Stimulated activated naive CD8-positive, alpha-beta T cell treated with anti-CD3 and anti-CD28 coated beads, Interleukin-15, Interleukin-2, amounts not matched to agents 100 U/mL and 50 U/mL, for 24 hours (primary cell): ENCODE measurements around the gene SESN2.

Experiments
- ATAC-seq: fragments of 150-1000 bp; cut with Tn5 transposase; one replicate; pipeline ENCODE4 v1.10.0; 2021
- DNase-seq: peaks from one replicate; pipeline ENCODE4 v3.0.0; 2021

SESN2 gene

DNA sequence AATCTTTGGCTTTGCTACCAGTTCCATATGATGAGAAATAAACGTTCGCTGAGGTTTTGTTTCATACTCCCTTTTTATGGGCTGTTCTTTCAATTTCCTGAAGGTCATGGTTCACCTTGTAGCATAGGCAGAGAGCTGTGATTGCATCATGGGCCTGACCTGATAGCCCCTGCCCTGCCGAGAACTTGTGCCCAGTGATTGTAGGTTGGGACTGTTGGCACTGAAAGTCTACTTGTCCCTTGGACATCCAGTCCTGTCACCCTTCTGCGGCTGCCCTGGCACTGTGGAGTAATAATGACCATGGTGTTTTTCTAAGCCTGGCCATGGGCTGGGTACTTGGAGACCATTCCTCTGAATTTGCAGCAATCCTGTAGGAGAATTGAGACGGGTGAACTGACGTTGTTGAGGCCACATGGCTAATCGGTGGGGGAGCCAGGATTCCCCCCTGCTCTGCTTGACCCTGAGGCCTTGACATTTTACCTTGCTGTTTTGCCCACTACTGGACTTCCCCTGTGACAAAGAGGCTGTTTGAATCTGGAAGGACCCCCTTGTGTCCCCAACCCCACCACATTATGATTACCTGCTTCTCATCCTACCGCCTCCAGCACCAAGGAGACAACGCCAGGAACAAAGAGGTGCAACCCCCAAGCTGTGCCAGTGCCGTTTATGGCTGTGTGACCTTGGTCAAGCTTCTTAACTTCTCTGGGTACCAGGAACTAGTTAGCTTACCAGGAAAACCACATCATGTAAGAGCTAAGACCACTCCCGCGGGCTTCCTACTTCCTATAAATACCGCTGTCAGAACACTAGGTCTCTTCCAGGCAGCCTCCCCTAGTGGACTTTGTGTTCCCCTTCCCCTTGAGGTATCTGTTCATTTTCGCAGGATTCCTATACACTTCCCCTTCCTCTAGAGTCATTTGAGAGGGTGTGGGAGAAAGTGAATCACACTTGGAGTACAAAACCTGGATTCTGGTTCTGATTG is 23.4 kb downstream of the SESN2 start:
- no peak for ATAC-seq
- no peak for DNase-seq

DNA sequence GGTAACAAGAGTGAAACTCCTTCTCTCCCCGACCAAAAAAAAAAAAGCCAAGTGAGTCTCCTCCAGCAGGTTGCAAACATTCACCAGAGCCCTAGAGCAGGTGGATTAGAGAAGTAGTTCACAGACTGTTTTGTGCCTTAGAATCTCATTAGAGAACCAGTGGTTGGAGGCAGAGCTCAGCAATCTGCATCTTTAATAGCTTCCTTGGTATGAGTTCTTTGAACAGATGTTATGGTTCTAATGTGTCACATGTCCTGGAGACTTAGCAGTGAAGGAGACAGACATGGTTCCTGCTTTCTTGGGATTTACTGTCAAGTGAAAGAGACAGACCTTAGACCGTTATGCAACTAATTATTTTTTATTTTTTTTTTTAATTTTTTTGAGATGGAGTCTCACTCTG is 26.8 kb downstream of the SESN2 start:
- DNase-seq (no peak), ATAC-seq (no peak)

DNA sequence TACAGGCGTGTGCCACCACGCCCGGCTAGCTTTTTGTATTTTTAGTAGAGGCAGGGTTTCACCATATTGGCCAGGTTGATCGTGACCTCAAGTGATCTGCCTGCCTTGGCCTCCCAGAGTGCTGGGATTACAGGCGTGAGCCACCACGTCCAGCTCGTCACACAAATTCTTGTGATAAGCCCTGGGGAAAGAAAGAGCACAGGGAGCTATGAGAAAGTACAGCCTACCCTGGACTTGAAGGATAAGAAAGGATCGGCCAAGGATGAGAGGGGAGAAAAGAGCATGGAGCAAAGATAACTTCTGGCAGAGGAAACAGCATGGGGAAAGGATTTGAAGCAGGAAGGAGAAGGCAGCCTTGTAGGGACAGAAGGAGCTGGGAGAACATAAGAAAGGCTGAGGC is 29.2 kb downstream of the SESN2 start:
- DNase-seq (no peak), ATAC-seq (no peak)

DNA sequence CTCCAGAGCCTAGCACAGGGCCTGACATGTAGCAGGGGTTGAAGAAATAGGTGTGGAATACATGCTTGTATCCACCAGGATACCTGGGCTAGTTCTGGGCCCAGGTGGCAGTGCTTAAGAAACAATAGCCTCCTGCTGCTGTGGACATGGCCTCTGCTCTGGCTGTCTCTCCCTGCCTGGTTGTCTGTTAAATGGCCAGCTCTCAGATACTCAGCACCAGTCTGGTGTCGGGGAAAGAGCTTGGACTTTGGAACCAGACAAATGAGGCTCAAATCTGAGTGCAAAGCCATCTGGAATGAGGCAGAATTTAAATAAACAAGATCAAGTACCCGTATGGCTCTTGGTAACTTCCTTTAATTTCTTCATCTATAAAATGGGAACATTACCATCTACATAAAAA is 31.5 kb downstream of the SESN2 start:
- no peak for ATAC-seq
- DNase-seq, result no peak

DNA sequence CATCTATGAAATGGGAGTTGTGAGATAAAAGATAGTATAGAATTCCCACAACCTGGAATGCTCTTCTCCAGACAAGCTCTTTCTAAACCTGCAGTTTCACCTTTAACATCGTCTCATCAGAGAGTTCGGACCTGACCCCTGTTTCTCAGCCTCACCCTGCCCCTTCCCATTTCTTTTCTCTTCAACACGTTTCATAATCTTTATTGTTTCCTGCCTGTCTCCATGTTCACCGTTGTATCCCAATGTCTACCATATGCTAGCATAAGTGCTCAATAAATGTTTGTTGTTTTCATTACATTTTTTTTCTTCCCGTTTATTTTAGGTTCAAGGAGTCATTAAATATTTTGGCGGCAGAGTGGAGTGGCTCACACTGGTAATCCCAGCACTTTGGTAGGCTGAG is 32.4 kb downstream of the SESN2 start:
- DNase-seq (no peak), ATAC-seq (no peak)

DNA sequence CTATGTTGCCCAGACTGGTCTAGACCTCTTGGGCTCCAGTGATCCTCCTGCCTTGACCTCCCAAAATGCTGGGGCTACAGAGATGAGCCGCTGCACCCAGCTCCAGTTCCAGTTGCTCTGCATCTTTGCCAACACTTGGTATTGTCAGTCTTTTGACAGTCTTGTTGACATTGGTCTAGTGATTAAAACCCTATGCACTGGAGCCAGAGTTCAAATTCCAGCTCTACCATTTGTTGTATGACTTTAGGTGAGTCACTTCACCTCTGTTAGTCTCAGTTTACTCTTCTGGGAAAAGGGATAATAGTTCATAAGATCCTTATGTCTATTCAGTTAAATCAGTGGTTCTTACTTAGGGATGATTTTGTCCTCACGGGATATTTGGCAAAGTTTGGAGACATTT is 36.6 kb downstream of the SESN2 start:
- ATAC-seq (no peak), DNase-seq (no peak)

DNA sequence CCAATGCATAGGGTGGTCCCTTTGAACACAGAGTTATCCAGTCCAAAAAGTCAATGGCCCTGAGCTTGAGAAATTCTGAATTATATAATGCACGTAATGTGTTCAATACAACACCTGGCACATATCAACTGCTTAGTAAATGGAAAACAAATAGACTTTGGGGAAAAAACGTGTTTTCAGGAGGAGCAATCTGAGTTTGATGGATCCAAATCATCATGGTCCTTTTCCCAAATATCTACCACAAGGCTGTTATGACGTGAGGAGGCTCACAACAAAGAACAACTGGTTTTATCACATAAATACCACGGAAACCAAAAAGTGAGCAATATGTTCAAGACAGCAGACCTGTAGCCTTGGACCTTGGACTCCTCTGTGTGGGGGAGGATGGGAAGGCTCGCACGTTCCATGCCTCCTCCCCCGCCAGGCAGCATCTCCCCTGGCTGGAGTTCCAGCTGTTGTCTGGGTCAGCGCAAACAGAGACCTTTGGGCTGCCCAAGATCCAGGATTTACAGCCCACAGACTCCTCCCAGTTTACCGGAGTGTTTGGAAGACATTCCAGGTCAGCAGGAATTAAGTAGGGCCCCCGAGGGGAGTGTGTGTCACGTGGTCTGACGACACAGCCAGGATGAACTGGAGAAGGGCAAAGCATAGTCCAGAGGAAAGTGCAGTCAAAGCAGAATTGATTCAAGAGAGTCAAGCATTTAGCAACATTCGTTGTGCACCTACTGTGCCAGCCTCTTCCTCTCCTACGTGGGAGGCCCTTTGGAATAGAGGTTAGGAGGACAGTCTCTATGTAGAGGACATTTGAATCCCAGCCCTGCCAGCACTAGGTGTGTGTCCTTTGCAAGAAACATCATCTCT is 37.3 kb downstream of the SESN2 start:
- ATAC-seq (no peak), DNase-seq (no peak)

DNA sequence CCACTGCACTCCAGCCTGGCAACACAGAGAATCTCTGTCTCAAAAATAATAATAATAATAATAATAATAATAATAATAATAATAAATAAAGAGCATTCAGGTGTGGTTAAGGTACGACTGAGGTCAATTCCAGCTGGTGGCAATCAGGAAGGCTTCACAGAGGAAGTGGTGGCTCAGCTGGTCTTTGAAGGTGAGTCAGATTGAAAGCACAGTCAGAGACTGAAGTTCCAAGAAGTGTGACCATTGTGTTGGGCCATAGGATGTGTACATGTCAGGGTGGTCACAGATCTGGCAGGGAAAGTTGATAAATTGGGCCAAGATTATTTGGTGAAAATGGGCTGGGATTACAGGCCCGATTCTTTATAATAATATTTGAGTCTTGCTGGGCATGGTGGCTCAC is 38.5 kb downstream of the SESN2 start:
- ATAC-seq (peak; percentile 52), DNase-seq (peak; percentile 10)

DNA sequence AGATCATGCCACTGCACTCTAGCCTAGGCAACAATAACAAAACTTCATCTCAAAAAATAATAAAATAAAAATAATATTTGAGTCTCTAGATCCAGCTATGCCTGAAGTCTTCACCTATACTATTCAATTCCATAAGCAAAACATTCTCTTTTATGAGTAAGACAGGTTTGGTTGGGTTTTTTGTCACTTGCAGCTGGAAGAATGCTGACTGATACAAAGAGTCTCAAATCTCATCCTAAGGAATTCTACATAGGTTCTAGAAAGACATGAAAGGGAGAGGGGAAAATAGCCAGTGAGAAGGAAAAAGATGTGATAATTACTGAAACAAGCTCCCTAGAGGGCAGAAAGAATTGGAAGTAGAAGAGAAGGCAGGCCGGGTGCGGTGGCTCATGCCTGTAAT is 39.1 kb downstream of the SESN2 start:
- no peak for ATAC-seq
- no peak for DNase-seq

DNA sequence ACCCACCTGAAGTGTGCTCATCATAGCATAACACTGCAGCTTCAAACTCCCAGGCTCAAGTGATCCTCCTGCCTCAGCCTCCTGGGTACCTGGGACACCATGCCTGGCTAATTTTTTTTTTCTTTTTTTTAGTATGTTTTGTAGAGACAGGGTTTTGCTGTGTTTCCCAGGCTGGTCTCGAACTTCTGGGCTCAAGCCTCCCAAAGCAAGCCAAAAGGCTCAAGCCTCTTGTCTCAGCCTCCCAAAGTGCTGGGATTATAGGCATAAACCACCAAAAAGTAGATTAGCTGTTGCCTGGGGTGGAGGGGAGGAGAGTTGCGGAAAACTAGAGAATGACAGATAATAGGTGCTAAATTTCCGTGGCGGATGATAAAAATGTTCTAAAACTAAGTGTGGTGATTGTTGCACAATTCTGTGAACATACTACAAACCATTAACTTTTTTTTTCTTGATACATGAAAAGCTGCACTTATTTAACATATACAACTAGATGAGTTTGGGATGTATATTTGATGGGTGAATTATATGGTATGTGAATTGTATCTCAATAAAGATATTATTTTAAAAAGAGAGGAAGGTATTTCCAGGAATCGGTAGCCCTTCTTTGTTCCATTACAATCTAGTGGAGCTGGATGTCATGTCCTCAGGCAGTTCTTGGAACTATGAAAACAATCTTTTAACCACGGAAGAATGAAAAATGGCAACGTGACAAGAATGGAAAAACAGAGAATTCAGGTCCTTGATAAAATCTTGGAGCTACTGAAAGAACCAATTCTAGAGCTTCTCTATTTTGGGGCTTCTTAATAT is 42.3 kb downstream of the SESN2 start:
- ATAC-seq, result no peak
- DNase-seq, result no peak

DNA sequence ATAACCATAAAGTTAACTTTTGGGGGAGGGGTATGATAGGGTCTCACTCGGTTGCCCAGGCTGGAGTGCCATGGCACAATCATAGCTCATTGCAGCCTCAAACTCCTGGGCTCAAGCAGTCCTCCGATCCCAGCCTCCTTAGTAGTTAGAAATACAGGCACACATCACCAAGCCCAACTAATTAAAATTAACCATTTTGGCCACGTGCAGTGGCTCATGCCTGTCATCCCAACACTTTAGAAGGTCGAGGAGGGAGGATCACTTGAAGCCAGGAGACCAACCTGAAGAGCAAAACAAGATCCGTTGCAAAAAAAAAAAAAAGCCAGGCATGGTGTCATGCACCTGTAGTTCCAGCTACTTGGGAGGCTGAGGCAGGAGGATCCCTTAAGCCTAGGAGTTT is 42.9 kb downstream of the SESN2 start:
- no peak for DNase-seq
- ATAC-seq, result no peak

DNA sequence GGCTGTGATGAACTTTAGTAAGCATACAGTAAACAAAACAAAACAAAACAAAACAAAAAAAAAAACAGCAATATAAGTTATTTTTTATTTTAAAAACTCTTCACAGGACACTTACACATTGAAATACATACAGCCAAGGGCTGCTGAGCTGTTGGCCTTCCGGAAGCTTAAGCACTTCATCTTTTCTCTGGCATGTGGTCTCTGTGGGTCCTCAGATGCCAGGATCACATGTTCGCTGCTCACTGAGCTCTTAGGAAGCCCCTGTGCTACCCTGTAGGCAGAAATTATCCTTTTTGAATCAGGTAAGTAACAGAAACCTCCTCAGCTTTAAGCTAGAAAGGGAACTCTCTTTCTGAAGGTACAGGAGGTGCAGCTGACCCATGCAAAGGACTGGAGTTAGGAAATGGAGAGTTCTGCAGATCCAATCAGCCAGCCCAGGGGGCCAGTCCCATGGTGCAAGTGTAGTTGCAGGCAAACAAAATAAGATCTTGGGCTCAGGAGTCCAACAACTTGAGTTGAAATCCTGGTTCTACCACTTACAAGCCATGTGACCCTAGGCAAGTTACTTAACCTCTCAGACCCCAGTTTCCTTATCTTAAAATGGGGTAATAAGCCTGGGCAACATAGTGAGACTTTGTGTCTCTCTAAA is 47.1 kb downstream of the SESN2 start:
- ATAC-seq (no peak), DNase-seq (no peak)

DNA sequence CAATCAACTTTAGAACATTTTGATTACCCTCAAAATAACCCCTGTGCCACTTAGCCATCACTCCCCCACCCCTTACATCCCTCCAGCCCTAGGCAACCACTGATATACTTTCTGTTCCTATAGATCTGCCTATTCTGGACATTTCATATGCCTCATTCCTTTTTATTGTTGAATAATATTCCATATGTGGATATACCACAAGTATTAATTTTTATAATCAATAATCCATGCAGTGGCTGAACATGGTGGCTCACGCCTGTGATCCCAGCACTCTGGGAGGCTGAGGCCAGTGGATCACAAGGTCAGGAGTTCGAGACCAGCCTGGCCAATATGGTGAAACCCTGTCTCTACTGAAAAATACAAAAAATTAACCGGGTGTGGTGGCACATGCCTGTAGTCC is 49.4 kb downstream of the SESN2 start:
- DNase-seq (no peak), ATAC-seq (no peak)

DNA sequence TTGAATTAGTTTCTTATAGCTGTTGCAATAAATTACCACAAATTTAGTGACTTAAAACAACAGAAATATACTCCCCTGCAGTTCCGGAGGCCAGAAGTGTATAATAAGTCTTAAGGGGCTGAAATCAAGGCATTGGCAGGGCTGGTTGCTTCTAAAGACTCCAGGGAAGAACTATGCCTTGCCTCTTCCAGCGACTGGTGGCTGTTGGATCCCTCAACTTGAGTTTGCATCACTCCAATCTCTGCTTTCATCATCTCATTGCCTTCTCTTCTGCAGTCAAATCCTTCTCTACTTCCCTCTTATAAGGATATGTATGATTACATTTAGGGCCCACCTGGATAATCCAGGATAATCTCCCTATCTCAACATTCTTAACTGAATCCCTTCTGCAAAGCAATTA is 50.4 kb downstream of the SESN2 start:
- ATAC-seq (no peak), DNase-seq (no peak)

DNA sequence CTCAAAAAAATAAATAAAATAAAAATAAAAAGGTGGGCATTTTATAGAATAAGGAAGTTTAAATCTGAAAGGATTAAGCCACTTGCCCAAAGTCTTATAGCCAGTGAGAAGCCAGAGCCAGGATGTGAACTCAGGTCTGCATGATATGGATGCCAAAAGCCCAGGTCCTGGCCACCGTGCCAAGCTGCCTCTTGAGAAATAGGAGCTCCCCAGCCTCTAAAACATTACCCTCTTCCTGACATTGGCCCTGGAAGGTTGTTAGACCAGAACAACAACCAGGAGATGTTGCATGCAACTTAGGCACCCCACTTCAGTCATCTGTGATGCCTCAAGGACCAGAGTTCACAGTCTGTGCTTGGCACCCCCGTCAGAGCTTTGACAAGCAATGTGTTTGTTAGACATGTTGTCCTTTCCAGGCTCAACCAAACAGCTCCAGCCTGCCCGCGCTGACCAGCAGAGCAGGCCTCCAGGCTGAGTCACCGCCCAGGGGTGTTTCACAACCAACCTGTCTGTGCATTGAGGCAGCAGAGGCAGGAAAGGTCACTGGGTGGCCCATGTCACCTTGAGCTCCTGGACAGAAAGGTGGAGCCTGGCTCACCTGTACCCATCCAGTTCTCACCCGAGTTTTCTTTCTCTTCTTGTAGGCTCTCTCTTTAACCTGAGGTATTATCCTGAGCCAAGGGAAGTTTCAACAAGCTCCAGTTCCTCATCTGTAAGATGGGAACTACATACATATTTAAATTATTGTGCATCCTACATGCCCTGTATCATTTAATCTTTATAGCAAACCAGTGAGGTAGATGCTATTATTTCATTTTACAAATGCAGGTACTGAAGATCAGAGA is 54.6 kb downstream of the SESN2 start:
- DNase-seq, result no peak
- ATAC-seq, result no peak

DNA sequence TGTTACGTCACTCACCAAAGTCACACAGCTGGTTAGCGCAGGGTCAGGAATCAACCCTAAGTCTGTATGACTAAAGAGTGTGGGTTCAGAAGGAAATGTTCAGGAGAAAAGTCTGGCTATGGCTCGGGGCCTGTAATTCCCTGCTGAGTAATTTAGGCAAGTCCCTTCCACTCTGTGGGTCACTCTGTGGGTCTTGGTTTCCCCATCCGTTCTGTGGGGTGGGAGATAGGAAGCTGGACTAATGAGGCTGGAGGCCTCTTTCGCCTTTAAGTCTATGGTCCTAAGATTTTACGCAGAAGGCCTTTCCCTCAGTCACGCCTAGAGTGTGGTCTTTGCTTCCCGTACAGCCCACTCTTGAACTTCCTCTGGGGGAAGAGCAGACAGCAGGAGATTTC is 55.2 kb downstream of the SESN2 start:
- ATAC-seq (no peak), DNase-seq (no peak)

DNA sequence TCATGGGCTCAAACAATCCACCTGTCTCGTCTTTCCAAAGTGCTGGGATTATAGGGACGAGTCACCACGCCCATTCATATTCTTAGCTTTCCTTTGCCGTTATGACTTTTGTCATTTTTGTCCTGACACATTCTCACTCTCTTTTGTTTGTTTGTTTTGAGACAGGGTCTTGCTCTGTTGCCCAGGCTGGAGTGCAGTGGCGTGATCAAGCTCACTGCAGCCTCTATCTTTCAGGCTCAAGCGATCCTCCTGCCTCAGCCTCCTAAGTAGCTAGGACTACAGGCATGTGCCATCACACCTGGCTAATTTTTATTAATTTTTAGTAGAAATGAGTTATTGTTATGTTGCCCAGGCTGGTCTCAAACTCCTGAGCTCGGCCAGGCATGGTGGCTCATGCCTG is 57.7 kb downstream of the SESN2 start:
- ATAC-seq (no peak), DNase-seq (no peak)

DNA sequence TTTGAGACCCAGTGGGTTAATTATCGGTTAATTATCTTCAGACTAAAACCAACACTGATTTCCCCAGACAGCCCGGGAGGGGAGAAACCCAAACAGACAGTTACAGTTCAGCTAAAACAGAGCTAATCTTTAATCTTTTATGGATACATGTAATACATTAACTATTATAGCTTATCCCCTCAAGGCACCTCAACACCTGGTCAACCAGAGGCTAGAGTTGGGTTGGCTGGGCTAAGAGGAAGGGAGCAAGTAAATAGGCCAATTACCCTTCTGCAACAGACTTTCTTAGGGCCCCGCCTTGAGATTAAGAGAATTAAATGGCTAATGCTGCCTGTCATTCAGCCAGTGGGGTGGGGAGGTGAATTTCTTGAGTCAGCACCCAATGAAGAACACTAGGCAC is 62.9 kb downstream of the SESN2 start:
- no peak for DNase-seq
- ATAC-seq, result no peak

DNA sequence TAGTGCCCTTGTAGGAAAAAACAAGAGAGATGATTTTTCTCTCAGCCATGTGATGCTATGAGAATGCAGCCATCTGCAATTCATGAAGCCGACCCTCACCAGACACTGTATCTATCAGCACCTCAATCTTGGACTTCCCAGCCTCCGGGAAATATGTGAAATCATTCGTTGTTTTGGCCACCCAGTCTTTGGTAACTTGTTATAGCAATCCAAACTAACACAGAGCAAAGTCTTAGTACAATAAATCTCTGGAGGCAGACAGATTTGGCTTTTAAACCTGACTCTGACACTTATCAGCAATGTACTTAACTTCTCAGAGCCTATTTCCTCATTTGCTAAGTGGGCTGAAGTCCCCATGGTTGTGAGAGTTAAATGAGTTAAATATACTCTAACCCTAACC is 64.4 kb downstream of the SESN2 start:
- no peak for DNase-seq
- no peak for ATAC-seq

DNA sequence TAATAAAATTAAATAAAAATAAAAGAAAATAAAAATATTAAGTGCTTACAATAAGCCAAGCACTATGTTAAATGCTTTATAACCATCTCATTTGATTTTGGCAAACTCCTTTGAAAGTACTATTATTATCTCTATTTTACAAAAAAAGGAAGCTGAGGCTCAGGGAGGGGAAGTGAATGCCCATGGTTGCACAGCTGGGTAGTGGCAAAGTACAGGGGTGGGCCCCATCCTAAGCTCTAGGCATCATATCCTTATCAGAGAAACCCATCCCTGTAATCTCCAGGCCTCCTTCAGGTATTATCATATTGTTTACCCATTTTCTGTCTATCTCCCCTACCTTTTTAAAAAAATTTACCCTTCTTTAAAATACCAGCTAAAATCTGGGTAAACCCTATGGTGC is 67.2 kb downstream of the SESN2 start:
- ATAC-seq (no peak), DNase-seq (no peak)

DNA sequence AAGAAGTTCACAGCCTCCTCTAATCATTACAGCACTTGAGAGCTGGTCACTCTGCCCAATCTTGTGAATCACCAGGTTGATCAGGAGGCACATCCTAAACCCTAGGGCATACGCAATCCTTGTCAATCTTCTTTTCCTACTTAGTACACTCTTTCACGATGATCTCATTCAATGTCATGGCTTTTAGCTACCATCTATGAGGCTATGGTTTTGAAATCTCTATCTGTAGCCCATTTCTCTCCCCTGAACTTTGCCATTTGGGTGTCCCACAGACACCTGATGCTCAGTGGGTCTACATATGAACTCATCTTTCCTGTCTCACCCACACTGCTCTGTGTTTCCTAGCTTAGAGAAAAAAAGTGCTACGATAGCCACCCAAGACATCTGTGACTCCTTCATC is 67.7 kb downstream of the SESN2 start:
- DNase-seq (no peak), ATAC-seq (peak; percentile 57)
